Activated CD8-positive, alpha-beta T cell treated with anti-CD3 and anti-CD28 coated beads, Interleukin-2, amount 10 ng/mL, durations not matched to agents 7 days and 5 days (primary cell): Measurements from ENCODE around the gene CTNND2. TPM values are rescaled to one million over a fixed set of nuclear protein-coding genes. Genes with fewer than 3 reads are reported as not detected.

Experiments used
- ATAC-seq: fragments of 150-1000 bp; cut with Tn5 transposase; one replicate; pipeline ENCODE4 v1.10.0; 2021; ENCODE audit warnings: moderate library complexity
- CTCF ChIA-PET: fragments of 350-600 bp; sonication (Branson Sonifier 250); formaldehyde crosslinking; loops from one replicate; lab custom pipeline; 2021; ENCODE audit warnings: antibody characterized with exemption; lab: Charles Lee
- POLR2A ChIA-PET: fragments of 350-600 bp; sonication (Branson Sonifier 250); formaldehyde crosslinking; loops from one replicate; lab custom pipeline; 2021; ENCODE audit warnings: antibody characterized with exemption; lab: Charles Lee
- DNase-seq: peaks from one replicate; pipeline ENCODE4 v3.0.0-alpha.2; 2020
- H3K27ac Mint-ChIP-seq: one replicate; pipeline ENCODE4 v1.8.0; 2021; ENCODE audit warnings: mild to moderate bottlenecking, mixed read lengths
- H3K27me3 Mint-ChIP-seq: one replicate; pipeline ENCODE4 v1.8.0; 2021; ENCODE audit warnings: low read depth, mixed read lengths
- H3K36me3 Mint-ChIP-seq: one replicate; pipeline ENCODE4 v1.8.0; 2021; ENCODE audit warnings: low read depth, mixed read lengths
- H3K4me1 Mint-ChIP-seq: one replicate; pipeline ENCODE4 v1.8.0; 2021; ENCODE audit warnings: low read depth, mixed read lengths
- H3K4me3 Mint-ChIP-seq: one replicate; pipeline ENCODE4 v1.8.0; 2021; ENCODE audit warnings: mild to moderate bottlenecking, mixed read lengths
- H3K9me3 Mint-ChIP-seq: one replicate; pipeline ENCODE4 v1.8.0; 2022; ENCODE audit warnings: mixed read lengths; ENCODE audit not compliant: insufficient read depth
- total RNA-seq, 2 experiments: library from RNA; stranded (reverse); gene quantifications; one replicate each; pipeline ENCODE4 v1.2.3, GENCODE V29; 2021

The CTNND2 gene
- total RNA-seq, 2 experiments from 2014 or later, result not detected

- Mint-ChIP-seq H3K4me3 (no peak overlapping the region), H3K4me1 (no peaks in the 10 kb centered on the region), H3K36me3 (no peaks in the 10 kb centered on the region), H3K9me3 (no peaks in the 10 kb centered on the region), H3K27me3 (no peaks in the 10 kb centered on the region), H3K27ac (no peak overlapping the region)
- ATAC-seq (no peak), DNase-seq (no peak)
- POLR2A ChIA-PET, result no interaction called here
- CTCF ChIA-PET, result no interaction called here
Observed at GRCh38 chr5:10935536-10935935, 968.7 kb downstream of the CTNND2 start.

GRCh38 chr5:10934783-10935355 lies 969.4 kb downstream of the CTNND2 start:
- H3K36me3 Mint-ChIP-seq, result no peaks in the 10 kb centered on the region
- no peaks in the 10 kb centered on the region for H3K27me3 Mint-ChIP-seq
- CTCF ChIA-PET, result no interaction called here
- H3K4me1 Mint-ChIP-seq, result no peaks in the 10 kb centered on the region
- DNase-seq (no peak), ATAC-seq (no peak)
- POLR2A ChIA-PET, result no interaction called here
- no peak overlapping the region for H3K4me3 Mint-ChIP-seq
- no peak overlapping the region for H3K27ac Mint-ChIP-seq
- no peaks in the 10 kb centered on the region for H3K9me3 Mint-ChIP-seq

- Mint-ChIP-seq H3K36me3 (no peaks in the 10 kb centered on the region), H3K4me1 (no peaks in the 10 kb centered on the region), H3K4me3 (no peak overlapping the region), H3K27me3 (no peaks in the 10 kb centered on the region), H3K9me3 (no peaks in the 10 kb centered on the region), H3K27ac (no peak overlapping the region)
- CTCF ChIA-PET, result no interaction called here
- no peak for ATAC-seq
- no peak for DNase-seq
- POLR2A ChIA-PET, result no interaction called here
Observed at GRCh38 chr5:10933121-10933520, 971.1 kb downstream of the CTNND2 start.

GRCh38 chr5:10932426-10932825 lies 971.8 kb downstream of the CTNND2 start:
- Mint-ChIP-seq H3K27me3 (no peaks in the 10 kb centered on the region), H3K36me3 (no peaks in the 10 kb centered on the region), H3K4me1 (no peaks in the 10 kb centered on the region), H3K9me3 (no peaks in the 10 kb centered on the region), H3K4me3 (no peak overlapping the region), H3K27ac (no peak overlapping the region)
- no peak for ATAC-seq
- POLR2A ChIA-PET, result no interaction called here
- CTCF ChIA-PET, result no interaction called here
- DNase-seq, result no peak

- Mint-ChIP-seq H3K36me3 (no peaks in the 10 kb centered on the region), H3K9me3 (no peaks in the 10 kb centered on the region)
- CTCF ChIA-PET, result no interaction called here
Observed at GRCh38 chr5:10927608-10928007, 976.6 kb downstream of the CTNND2 start.

GRCh38 chr5:10923310-10923709 lies 980.9 kb downstream of the CTNND2 start:
- Mint-ChIP-seq H3K36me3 (no peaks in the 10 kb centered on the region), H3K27ac (no peak overlapping the region), H3K9me3 (no peaks in the 10 kb centered on the region), H3K27me3 (peaks cover 10% of the 10 kb centered on the region), H3K4me1 (no peaks in the 10 kb centered on the region), H3K4me3 (no peak overlapping the region)
- ChIA-PET CTCF (no interaction called here), POLR2A (no interaction called here)
- ATAC-seq (no peak), DNase-seq (no peak)

More at GRCh38 chr5:10927608-10928007, 976.6 kb downstream of the CTNND2 start:
- ATAC-seq, result no peak
- Mint-ChIP-seq H3K27ac (no peak overlapping the region), H3K27me3 (peaks cover 4% of the 10 kb centered on the region), H3K4me1 (no peaks in the 10 kb centered on the region), H3K4me3 (no peak overlapping the region)
- POLR2A ChIA-PET, result no interaction called here
- no peak for DNase-seq
